Kidney (tissue), 14 donors: Measurements from ENCODE around the gene PHTF2. TPM values are rescaled to one million over a fixed set of nuclear protein-coding genes. Genes with fewer than 3 reads are reported as not detected.

ENCODE experiments used
- DNase-seq, 5 donors: peaks; one replicate each; pipeline ENCODE4 v3.0.0-alpha.2; 2013 to 2020
- FAIRE-seq: peaks from 2 replicates; lab custom pipeline; 2012; peaks lifted over from hg19 to GRCh38; lab: Jason Lieb, UNC
- H3K27ac ChIP-seq, 2 donors: one replicate each; pipeline ENCODE4 v1.7.0; 2013; ENCODE audit warnings: low read depth in 2 of 2, low read length in 2 of 2, inconsistent platforms in 1 of 2
- H3K27me3 ChIP-seq: one replicate; pipeline ENCODE4 v1.7.1; 2013; ENCODE audit warnings: low read length, inconsistent platforms; ENCODE audit not compliant: control insufficient read depth, insufficient read depth
- H3K36me3 ChIP-seq, 3 donors: one replicate each; pipeline versions ENCODE4 v1.7.0 to v1.7.1; 2013; ENCODE audit warnings: low read length in 3 of 3, control low read depth in 1 of 3, inconsistent platforms in 1 of 3; ENCODE audit not compliant: insufficient read depth in 3 of 3, control insufficient read depth in 2 of 3
- H3K4me1 ChIP-seq, 3 donors: one replicate each; pipeline versions ENCODE4 v1.7.0 to v1.7.1; 2013; ENCODE audit warnings: low read length in 3 of 3, inconsistent platforms in 1 of 3, low read depth in 1 of 3; ENCODE audit not compliant: control insufficient read depth in 2 of 3, insufficient read depth in 2 of 3
- H3K4me3 ChIP-seq, 3 donors: one replicate each; pipeline versions ENCODE4 v1.7.0 to v1.8.1; 2013; ENCODE audit warnings: low read length in 3 of 3, control low read depth in 1 of 3, inconsistent platforms in 1 of 3
- H3K9ac ChIP-seq, 3 donors: one replicate each; pipeline versions ENCODE4 v1.7.0 to v1.7.1; 2013; ENCODE audit warnings: low read length in 3 of 3, control low read depth in 1 of 3, inconsistent platforms in 1 of 3
- H3K9me3 ChIP-seq, 3 donors: one replicate each; pipeline versions ENCODE4 v1.7.0 to v1.7.1; 2013; ENCODE audit warnings: low read length in 3 of 3, control low read depth in 1 of 3, inconsistent platforms in 1 of 3; ENCODE audit not compliant: control insufficient read depth in 2 of 3, insufficient read depth in 1 of 3
- intact Hi-C: fragments of 100-400 bp; cut with DNase I; formaldehyde crosslinking; loops from one replicate; pipeline ENCODE4 v1.11.1; 2022
- polyA plus RNA-seq: library from polyadenylated mRNA; stranded (reverse); fragments of 350-450 nt; fragmentation: Illumina TruSeq; extraction: RNeasy Lipid Tissue Mini Kit (QIAGEN cat#74804); gene quantifications from one replicate; pipeline ENCODE4 v1.2.3, GENCODE V29; 2014; ENCODE audit warnings: low read depth, low replicate concordance; ENCODE audit not compliant: insufficient read depth
- total RNA-seq: library from RNA; stranded (reverse); fragmentation: NEBNext Ultra II Directional; extraction: Animal tissue kit (Norgen Biotek cat#: 25700); gene quantifications from one replicate; pipeline ENCODE4 v1.2.1, GENCODE V29; 2021
- TF ChIP-seq, protein P1 (sequence below): IDR thresholded peaks from 3 replicates; pipeline ENCODE4 v1.5.1; 2012; ENCODE audit warnings: mild to moderate bottlenecking, moderate library complexity, borderline replicate concordance; ENCODE audit not compliant: insufficient read depth; ENCODE audit errors: extremely low read depth
- donor health status: control.
- donor health status: control.
- donor health status: control.
- donor health status: control.
- donor health status: control.
- donor health status: DM: yes; HTN: yes; CAD: no.
- donor health status: Normal renal cell carcinoma (clear cell type).

The PHTF2 gene
- total and polyA plus RNA-seq, 2 donors from 2014 or later = 6.0 to 13.8 TPM

- Histone ChIP-seq H3K4me1 (no peaks in the 10 kb centered on the region), H3K36me3 (no peaks in the 10 kb centered on the region), H3K4me3 (no peak overlapping the region), H3K27me3 (no peaks in the 10 kb centered on the region), H3K27ac (no peak overlapping the region), H3K9me3 (no peaks in the 10 kb centered on the region), H3K9ac (no peak overlapping the region)
- TF ChIP-seq, protein P1, sequence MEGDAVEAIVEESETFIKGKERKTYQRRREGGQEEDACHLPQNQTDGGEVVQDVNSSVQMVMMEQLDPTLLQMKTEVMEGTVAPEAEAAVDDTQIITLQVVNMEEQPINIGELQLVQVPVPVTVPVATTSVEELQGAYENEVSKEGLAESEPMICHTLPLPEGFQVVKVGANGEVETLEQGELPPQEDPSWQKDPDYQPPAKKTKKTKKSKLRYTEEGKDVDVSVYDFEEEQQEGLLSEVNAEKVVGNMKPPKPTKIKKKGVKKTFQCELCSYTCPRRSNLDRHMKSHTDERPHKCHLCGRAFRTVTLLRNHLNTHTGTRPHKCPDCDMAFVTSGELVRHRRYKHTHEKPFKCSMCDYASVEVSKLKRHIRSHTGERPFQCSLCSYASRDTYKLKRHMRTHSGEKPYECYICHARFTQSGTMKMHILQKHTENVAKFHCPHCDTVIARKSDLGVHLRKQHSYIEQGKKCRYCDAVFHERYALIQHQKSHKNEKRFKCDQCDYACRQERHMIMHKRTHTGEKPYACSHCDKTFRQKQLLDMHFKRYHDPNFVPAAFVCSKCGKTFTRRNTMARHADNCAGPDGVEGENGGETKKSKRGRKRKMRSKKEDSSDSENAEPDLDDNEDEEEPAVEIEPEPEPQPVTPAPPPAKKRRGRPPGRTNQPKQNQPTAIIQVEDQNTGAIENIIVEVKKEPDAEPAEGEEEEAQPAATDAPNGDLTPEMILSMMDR = no peak
- intact Hi-C loops = no loop called here
- FAIRE-seq = no peak
- no peak for DNase-seq
Observed at GRCh38 chr7:77894574-77895091, 96.1 kb downstream of the PHTF2 start.

- intact Hi-C loops = no loop called here
- TF ChIP-seq, protein P1 = no peak
- Histone ChIP-seq H3K9ac (no peak overlapping the region), H3K4me1 (no peaks in the 10 kb centered on the region), H3K27ac (no peak overlapping the region), H3K36me3 (no peaks in the 10 kb centered on the region), H3K9me3 (no peaks in the 10 kb centered on the region), H3K27me3 (no peaks in the 10 kb centered on the region), H3K4me3 (no peak overlapping the region)
- no peak for FAIRE-seq
- no peak for DNase-seq
Observed at GRCh38 chr7:77895905-77896304, 97.3 kb downstream of the PHTF2 start.

- H3K4me3 ChIP-seq = no peak overlapping the region
- H3K36me3 ChIP-seq = peaks cover 0 to under 1% (median 0%) of the 10 kb centered on the region in 3 donors
- no peaks in the 10 kb centered on the region for H3K4me1 ChIP-seq
- TF ChIP-seq, protein P1 = no peak
- no peak for DNase-seq
- no peak overlapping the region for H3K9ac ChIP-seq
- H3K27me3 ChIP-seq = no peaks in the 10 kb centered on the region
- H3K27ac ChIP-seq = no peak overlapping the region
- no peaks in the 10 kb centered on the region for H3K9me3 ChIP-seq
- intact Hi-C loops = no loop called here
- peak; percentile 8 for FAIRE-seq
Observed at GRCh38 chr7:77897004-77897547, 98.5 kb downstream of the PHTF2 start.
